MV-4-11 (cell line): Measurements from ENCODE around the gene USP2.

Source experiments
- DNase-seq: peaks from one replicate; lab custom pipeline; 2025; lab: John Stamatoyannopoulos, UW

Gene USP2

DNA sequence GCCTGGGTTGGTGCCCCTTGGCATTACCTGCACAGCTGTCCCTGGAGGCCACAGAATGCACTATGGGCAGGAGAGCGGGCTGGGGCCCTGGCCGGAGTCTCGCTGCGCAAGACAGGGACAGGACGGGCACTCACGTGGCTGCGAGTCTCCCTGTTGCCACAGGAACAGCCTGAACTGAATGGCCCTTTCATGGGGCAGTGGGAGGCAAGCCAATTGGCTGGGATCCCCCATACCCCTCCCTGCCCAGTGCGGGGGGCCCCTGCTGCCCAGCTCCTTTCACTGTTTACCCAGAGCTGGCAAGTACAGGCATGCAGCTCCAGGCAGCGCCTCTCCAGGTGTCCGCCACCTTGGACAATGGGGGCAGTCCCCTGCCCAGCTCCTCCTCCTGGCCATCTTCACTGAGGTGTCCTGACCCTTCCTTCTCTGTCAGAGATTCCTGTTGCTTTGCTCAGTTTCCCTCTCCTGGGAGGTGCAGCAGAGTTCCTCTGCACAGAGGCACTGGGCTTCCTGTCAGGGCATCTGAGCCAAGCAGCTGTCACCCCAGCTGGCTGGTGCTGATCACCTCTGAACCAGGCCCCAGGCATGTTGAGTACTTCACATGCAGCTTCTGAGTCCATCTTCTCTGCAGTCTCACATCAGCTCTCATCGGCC lies 5.2 kb downstream of the USP2 start:
- DNase-seq, result no peak

DNA sequence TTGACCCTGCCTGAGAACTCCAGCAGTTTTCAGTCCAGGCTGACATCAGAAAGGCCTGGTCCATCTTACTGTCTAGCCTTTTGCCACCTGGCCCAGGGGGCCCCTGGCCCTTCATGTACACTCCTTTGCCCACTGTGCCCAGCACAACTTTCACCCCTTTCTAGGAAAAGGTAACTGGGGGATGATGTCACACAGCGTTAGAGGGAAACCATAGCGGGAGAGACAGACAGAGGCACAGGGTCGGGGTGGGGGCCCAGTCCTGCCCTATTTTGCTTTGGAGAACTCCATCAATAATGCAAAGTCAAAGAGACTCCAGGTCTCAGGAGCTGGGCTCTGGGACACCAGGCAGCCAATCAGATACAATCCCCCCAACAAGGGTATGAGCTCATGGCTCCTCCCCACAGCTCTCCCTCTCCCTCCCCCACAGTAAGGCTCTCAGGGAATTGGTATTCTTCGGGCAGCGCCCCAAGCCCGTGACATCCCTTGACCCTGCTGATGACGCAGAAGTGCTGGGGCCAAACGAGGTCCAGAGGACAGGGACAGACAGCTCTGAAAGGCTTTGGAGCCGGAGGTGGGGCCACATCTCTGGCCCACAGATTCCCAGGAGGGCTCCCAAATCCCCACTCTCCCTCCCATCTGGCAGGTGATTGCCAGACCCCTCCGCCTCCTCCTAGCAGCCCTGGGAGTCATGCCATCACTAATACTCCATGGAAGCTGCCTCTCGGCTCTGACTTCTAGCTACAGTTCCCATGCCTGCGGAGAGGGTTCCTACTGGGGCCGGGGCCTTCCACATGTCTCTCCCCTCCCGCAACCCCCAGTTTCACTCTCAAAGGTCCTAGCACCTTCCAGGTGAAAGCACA lies 5.9 kb downstream of the USP2 start:
- no peak for DNase-seq

DNA sequence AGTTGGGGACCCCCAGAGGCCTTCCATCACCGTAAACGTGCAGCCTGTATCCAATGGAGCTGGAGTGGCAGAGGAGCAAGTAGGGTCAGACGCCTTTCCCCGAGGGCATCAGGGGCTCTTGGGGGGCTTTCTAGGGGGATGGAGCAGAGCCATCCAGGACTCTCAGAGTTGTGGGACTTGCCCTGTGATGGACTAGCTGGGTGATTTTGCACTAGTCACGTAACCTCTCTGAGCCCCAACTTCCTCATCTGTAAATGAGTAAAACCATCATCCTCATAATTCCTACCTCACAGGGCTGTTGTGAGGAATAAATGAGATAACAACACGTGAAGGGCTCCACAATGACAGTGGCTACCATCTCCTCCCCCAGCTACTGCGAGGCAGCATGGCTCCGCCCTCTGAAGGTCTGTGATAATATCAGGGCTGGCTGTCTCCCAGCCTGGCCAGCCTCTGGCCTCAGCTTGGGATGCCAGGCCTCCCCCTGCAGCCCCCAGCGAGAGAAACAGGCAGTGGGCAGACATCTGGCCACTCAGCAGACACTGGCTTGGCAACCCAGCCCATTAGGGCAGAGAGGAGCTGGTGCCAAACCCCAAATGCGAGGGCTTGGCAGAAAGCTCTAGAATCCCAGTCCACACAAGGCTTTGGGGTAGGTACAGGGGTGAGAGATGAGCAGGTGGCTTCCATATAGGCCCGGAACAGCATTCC lies 6.7 kb downstream of the USP2 start:
- DNase-seq, result peak; percentile 4

DNA sequence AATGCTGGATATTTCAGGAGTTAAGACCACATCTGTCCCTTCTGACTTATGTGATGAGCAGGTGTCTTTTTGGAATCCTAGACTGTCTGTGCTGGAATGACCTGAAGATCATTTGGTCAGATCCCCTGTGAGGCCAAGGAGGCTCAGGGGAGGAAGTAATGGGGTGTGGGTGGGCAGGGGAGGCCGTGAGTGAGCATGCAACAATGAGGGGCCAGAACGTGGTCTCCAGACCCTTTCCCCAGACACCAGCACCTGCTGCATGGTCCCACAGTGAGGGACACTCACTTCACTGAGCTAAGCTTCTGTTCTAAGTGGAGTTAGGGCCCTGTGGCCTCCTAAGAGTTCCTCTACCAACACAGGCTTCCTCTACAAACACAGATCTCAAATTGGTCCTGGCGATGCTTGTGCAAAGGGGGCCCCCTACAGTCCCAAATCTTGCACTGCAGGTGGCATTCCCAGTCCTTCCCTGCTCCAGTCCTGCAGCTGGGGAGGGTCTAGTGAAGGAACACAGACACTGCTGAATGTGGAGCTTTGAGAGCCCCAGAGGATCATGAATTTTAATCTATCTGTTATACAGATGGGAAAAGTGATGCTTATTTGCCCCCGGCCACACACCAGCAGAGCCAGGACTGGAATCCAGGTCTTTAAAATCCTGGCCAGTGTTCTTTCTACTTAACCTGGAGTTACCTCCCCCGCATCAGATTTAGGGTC lies 7.4 kb downstream of the USP2 start:
- DNase-seq, result peak; percentile 49

DNA sequence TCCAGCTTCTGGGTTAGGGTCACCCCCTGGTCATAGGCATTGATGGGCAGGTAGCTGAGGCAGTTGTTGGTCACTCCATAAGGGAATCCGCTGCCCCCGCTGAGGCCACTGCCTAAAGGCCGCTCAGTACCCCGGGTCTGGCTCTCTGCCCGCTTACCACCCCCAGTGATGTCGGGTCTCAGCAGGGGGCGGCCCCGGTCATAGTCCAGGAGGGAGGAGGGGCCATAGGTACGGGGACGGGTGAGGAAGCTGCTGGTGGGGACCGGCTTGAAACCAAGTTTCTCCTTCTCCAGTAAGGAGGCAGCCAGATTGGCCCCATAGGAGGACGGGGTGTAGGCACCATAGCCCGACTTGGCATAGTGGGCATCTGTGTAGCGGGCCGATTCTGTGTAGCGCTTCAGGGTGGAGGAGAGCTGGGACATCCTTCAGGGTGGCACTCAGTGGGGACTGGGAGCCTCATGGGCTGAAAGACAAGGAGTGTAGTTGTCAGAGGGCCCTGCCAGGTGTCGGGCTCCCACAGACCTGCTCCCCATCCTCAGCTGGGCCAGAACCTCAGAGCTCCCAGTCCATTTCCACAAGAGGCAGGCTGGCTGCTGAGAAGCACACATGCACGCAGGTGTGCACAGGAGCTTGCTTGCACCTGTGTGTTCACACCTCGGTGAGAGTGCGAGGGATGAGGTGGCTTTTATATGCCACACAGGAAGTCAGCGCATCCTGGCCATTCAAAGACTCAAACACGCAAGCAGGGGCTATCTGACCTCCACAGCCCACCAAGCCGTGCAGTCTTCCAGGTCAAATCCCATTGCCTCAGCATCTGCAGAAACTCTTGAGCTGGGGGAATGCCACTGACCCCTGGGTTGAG lies 8.2 kb downstream of the USP2 start:
- DNase-seq, result no peak

DNA sequence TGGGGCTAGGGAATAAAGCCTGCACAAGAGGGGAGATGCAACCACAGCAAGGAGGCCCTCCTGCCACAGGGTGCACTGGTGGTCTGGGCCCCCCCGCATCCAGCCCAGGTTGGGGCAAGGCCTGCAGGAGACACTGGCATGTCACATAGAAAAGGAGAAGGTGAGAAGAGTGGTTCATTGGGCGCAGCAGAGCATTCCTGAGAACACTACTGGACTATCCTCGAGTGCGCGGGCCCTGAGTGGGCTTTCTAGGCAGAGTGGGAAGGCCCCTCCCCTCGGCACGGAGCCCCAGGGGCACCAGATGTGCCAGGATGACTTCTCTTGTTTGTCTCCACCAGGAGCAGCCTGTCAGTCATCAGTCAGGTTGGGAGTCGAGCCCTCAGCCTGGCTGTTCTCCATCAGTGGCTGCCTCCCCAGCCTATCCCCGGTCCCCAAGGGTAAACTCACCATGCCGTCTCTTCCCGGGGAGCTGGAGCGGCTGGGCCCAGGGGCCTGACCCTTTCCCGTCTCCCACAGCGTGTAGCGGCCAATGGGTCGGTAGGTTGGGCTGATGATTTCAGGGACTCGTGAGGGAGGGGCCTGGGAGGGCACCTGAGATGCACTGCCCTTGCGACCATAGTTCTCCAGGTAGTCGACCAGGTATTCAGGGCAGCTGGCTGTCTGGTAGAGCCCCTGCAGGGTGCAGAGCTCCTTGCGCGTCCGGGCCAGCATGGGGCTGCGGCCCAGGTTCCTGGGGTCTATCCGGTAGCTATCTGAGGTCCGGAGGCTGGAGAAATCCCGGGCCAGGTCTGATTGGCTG lies 9.0 kb downstream of the USP2 start:
- DNase-seq, result no peak

DNA sequence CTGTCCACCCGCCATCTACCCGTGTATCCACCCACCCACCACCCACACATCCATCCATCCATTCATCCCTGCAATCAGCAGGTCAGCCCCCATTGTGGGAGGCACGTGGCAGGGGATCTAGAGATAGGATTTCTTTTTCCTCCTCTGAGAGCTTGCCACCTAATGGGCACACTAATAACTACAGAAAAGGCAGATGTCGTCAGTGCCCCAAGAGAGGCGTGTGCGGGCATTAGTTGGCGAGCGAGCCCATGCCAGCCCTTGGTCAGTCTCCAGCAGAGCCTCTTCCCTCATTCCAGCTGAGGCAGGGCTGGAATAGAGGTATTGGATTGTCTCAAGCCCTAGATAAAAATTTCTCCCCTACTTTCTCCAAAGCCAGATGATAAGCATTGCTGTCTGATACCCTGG lies 9.7 kb downstream of the USP2 start:
- DNase-seq, result peak; percentile 45

DNA sequence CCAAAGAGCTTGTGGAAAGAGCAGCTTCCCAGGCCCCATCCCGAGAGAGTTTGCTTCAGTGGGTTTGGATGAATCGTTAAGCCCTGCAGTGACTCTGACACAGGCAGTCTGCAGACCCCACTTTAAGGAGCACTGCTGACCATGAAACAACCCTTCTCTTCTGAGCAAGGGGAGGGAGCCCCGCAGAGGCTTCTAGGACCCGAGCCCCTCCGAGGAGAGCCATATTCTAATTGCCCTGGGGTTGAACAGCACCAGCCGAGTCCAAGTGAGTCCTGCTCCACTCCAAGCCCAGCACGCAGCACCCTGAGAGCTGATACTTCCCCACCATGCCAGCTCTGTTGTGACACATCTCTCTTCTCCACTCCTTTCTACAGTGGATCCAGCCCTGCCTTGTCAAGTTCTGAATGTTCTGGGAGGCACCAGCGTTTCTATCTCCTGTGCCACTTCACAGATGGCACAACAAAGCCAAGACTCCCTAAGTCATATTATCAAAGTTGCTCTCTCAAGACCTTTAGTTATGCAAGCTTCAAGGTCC lies 10.4 kb downstream of the USP2 start:
- DNase-seq, result no peak

DNA sequence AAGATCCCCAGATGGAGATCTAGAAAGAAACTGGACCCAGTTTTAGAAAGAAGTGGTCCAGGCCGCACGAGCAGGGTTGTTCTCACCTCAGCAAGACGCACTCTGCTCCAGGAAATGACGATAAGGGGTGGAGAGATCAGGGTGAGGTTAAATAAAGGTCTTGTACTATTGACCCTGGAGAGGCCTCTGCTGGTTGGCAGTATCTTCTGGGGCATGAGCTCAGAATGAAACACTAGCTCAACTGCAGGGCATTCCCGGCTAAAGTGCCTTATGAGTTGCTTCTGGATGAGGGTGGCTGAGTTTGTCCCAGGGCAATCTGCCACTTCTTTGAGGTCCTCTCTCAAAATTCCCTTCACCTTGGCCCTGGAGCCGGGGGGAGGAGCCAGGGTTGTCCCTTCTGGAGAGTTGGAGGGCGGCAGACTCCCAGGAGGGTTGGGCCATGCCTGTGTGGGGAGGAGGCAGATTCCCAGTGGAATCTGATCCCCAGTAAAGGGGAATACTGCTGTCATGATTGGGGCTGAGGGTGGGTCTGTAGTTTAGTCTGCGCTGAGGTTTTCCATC lies 10.9 kb downstream of the USP2 start:
- DNase-seq, result peak; percentile 6

DNA sequence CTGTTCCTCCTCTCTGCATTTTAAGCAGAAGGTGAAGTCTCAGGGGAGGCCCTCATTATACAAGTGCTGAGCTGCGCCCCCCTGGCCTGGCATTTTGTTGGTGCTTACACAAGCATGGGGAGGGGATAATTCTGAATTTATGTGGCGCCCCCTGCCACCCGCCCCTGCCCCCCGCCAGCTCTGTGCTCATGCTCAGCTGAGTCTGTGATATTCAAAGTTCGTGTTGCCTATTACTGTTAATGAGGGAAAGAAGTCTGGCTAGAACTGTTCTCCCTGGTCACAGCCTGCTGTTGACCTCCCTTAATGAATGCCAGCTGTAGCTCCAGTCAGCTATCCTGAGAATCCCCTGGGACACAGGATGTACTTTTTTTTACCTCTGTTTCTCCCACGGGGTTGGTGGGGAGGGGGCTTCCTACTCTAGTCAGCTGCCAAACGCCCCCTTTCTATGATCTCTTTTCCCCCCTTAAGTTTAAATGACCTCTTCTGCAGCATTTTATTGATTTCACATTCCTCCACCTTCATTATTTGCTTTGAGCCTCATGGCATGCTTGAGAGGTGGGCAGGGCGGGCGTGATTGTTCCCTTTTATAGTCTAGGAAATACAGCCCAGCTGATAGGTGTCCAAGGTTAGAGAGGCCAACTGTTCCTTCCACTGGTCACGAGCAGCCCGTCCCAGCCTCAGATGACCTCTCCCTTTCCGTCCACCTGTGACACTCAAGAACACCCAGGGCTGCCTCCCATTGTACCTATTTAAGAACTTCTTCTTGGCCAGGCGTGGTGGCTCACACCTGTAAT lies 12.2 kb downstream of the USP2 start:
- no peak for DNase-seq

DNA sequence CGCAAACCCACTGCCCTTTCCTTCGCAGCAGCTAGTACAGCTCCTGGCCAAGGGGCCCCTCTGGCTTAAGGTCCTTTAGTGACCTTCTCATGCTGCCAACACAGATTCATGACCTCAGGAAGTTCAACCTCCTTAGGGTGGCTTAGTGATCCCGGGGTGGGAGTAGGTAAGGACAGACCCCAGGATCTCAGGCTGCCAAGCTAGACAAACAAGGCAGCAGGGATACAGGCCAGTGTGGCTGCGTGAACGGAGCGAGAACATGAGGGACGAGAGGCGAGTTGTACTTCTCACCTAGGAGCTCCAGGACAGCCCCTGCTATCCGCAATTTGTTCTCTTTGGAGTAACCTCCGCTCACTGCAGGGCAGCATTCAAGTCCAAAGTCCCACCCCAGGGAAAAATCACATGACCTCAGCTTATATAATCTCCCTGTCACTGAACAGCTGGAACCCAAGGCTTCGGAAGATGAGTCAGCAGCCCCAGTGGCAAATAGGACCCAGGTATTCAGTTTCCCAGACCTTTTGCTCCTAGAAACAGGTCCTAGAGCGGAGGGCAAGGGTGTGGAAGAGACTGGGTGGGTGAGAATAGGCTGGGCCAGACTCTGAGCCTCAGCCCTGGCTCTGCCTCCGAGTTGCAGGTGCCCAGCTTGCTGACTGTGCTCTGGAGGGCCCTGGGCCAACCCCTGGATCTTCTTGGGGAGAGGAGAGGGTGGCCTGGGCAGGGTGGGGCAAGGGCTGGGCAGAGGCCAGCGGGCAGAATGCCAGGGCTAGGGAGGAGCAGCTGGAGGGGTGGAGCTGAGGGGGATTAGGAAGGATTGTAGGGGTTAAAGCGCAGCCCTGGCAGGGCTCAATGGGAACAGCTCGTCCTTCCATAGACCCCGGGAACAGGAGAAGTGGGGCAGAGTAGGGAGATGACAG lies 13.1 kb downstream of the USP2 start:
- DNase-seq, result peak; percentile 46

DNA sequence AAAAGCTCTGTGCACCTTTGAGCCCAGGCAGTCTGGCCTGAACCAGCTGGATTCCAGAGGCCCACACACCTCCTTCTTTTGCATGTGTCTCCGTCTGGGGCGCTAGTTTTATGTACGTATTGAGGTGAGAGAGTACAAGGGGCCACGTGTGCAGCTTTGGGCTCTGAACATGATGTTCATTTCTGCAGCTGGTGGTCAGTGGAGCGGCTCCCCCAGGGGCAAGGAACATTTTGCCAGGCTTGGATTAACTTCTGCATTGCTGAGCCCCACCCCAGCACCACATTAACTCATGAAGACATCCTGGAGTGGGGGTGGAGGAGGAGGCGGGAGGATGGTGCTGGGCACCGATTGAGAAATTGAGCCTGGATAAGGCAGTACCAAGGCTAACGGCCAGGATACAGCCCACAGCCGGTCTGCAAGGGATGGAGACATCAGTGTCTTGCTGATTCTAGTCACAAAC lies 13.8 kb downstream of the USP2 start:
- DNase-seq, result peak; percentile 90

DNA sequence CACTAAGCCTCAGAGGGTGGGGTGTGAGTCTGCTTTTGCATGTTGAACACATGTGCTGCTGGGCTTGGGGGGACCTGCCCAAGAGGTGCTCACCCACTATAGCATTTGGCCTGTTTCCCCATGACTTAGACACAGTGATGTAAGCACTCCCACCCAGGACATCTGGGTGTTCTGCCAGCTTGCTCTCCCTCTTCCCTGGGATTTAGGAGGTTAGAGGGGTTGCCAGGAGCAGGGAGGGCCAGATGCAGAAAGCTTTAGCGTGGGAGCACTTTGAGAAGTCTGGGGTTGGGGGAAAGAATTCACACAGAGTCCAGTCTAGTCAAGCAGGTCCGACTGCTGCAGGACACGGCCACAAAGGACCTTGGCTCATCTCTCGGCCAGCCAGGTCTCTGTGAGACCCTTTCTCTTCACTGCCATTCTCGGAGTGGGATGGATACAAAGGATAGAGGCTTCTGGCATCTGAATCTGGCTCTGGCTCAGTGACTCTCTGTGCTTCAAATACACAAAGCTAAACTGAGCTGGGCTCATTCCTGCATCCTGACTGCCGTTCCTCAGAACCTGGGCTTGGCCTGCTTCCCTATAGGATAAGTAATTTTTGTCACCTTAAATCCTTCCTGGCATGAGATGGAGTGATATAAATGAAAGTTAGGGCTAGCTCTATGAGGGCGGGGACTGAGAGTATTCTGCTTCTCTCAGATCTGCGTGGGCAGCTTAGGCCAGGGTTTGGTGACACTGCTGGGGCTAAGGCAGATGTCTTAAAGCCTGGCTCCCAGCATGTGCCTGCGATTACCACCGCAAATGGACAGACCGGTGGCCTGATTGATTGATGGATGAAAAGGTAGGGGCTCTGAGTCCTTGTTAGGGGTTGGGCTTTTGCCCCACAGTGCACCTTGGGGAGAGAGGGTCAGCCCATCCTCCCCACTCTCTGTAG lies 14.5 kb downstream of the USP2 start:
- DNase-seq, result no peak

DNA sequence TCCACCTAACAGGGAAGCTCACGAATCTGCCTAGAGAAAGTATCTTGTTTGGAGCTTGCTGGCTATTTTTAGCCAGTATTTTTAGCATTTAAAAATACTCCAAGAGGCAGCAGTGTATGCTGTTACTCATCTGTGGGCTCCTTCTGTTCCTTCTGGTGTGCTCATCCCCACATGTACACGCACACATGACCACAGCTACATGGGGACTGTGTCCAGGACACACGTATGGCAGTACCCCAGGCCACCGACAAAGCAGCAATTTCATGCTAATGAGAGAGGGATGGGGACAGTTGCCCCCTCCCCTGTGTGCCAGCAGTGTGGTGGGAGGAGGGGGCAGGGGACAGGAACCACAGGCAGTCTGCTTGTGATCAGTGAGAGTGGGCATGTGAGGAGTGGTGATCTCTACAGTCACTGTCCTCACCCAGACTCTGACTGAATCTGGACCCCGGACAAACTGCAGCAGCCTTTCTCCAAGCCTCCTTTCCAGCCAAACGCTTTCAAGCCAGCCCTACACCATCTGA lies 16.4 kb downstream of the USP2 start:
- DNase-seq, result peak; percentile 77

DNA sequence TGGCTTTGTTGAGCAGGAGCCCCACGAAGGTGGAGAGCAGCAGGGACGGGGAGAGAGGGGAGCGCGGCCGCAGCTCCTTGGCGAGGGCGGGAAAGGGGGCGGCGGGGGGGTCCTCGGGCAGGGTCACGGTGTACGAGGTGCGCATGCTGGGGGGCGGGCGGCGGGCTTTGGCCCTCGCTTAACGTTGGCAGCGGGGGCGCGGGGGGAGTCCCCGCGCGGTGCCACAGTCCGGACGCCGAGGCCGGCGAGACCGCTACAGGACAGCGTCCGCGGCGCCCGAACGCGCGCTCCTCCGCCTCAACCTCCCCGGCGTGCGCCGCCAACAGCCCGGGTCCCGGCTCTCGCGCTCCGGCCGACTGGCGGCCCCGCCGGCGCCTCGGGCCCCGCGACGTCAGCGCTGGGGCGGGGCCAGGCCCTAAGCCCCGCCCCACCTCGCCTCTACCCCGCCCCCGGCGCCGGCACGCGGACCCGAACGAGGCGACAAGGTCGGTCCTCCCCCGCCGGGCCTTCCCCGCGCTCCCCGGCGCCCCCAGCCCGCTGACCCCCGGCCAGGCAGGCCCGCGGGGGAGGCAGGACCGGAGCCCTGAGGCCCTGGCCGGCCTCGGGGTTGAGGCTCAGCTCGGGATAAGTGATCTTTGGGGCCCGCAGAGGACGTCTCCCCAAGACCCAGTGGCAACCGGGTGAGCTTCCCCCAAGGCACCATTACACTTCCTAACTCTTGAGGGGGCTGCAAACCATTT lies 17.5 kb downstream of the USP2 start:
- DNase-seq, result peak; percentile 38
